Astrocyte (in vitro differentiated cells and primary cell): Measurements from ENCODE around the gene DNAJC5.

Experiments used
- EZH2 ChIP-seq: IDR thresholded peaks from 2 replicates; pipeline ENCODE4 v1.6.1; 2012; ENCODE audit warnings: mild to moderate bottlenecking, low read length, inconsistent platforms; ENCODE audit not compliant: insufficient read depth
- TF ChIP-seq, protein P1 (sequence below): IDR thresholded peaks from 2 replicates; pipeline ENCODE4 v1.5.1; 2011; ENCODE audit warnings: low read depth, mild to moderate bottlenecking, inconsistent platforms, low read length, moderate library complexity; ENCODE audit not compliant: insufficient read depth

DNA sequence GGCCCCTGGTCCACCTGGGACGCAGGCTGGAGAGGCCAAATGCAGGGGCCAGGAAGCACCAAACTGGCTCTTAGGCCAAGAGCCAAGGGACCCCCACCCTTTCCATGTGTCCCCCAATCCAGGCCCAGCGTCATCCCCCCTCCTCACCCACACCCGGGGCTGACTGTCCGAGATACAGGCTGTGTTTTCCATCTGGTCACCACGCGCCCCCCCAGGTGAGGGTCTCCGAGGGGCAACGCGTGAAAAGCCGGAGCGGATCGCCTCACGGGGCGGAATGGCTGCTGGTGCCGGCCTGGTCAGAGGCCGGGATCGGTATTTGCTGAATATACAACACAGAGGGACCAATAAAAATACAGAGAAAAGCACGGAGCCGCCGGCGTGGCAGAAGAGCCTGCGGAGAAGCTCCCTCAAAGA lies 38.8 kb upstream of the DNAJC5 start:
- no peak for TF ChIP-seq EZH2
- TF ChIP-seq, protein P1, sequence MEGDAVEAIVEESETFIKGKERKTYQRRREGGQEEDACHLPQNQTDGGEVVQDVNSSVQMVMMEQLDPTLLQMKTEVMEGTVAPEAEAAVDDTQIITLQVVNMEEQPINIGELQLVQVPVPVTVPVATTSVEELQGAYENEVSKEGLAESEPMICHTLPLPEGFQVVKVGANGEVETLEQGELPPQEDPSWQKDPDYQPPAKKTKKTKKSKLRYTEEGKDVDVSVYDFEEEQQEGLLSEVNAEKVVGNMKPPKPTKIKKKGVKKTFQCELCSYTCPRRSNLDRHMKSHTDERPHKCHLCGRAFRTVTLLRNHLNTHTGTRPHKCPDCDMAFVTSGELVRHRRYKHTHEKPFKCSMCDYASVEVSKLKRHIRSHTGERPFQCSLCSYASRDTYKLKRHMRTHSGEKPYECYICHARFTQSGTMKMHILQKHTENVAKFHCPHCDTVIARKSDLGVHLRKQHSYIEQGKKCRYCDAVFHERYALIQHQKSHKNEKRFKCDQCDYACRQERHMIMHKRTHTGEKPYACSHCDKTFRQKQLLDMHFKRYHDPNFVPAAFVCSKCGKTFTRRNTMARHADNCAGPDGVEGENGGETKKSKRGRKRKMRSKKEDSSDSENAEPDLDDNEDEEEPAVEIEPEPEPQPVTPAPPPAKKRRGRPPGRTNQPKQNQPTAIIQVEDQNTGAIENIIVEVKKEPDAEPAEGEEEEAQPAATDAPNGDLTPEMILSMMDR = no peak
